WTC11 (cell line): ENCODE measurements around the gene SIRPD. TPM values are rescaled to one million over a fixed set of nuclear protein-coding genes. Genes with fewer than 3 reads are reported as not detected.

Experiments used
- ATAC-seq: fragments of 200-7000 bp; cut with Tn5 transposase; 2 replicates; pipeline ENCODE4 v1.10.0; 2021; ENCODE audit warnings: mild to moderate bottlenecking, moderate library complexity
- CTCF ChIA-PET: fragments of 300-600 bp; sonication (Branson Sonifier 250); formaldehyde crosslinking; loops from one replicate; lab custom pipeline; 2021; ENCODE audit warnings: antibody characterized with exemption; lab: Charles Lee
- POLR2A ChIA-PET: fragments of 350-600 bp; sonication (Branson Sonifier 250); formaldehyde crosslinking; loops from one replicate; lab custom pipeline; 2021; ENCODE audit warnings: antibody characterized with exemption; lab: Charles Lee
- DNase-seq: peaks from one replicate; pipeline ENCODE4 v3.0.0; 2021; ENCODE audit warnings: low spot score
- H3K27ac Mint-ChIP-seq: 2 replicates; pipeline ENCODE4 v1.8.0; 2021; ENCODE audit warnings: mixed read lengths
- H3K27me3 Mint-ChIP-seq: 2 replicates; pipeline ENCODE4 v1.8.0; 2021; ENCODE audit warnings: low read depth, mild to moderate bottlenecking, moderate library complexity, mixed read lengths
- H3K36me3 Mint-ChIP-seq: 2 replicates; pipeline ENCODE4 v1.8.0; 2021; ENCODE audit warnings: mixed read lengths
- H3K4me1 Mint-ChIP-seq: 2 replicates; pipeline ENCODE4 v1.8.0; 2022; ENCODE audit warnings: mixed read lengths
- H3K4me3 Mint-ChIP-seq: 2 replicates; pipeline ENCODE4 v1.8.0; 2021; ENCODE audit warnings: mild to moderate bottlenecking, moderate library complexity, mixed read lengths
- H3K9me3 Mint-ChIP-seq: 2 replicates; pipeline ENCODE4 v1.8.0; 2021; ENCODE audit warnings: mixed read lengths
- CDX4 ChIP-seq: fragments of 250-450 bp; sonication (Bioruptor Pico); IDR thresholded peaks from 2 replicates; pipeline ENCODE4 v1.9.0; 2021; ENCODE audit warnings: moderate library complexity, mild to moderate bottlenecking, inconsistent platforms, borderline replicate concordance
- CREM ChIP-seq: sonication (generic); formaldehyde crosslinking; IDR thresholded peaks from 2 replicates; pipeline ENCODE4 v1.8.1; 2022; ENCODE audit warnings: mild to moderate bottlenecking, missing genetic modification reagents, moderate library complexity
- ELF4 ChIP-seq: sonication (generic); formaldehyde crosslinking; IDR thresholded peaks from 2 replicates; pipeline ENCODE4 v1.8.1; 2022; ENCODE audit warnings: low read depth, mild to moderate bottlenecking, moderate library complexity, missing genetic modification reagents
- NFATC4 ChIP-seq: fragments of 250-450 bp; sonication (Bioruptor Pico); IDR thresholded peaks from 2 replicates; pipeline ENCODE4 v1.9.0; 2021; ENCODE audit warnings: mild to moderate bottlenecking
- PREB ChIP-seq: sonication (generic); formaldehyde crosslinking; IDR thresholded peaks from 2 replicates; pipeline ENCODE4 v1.8.1; 2022; ENCODE audit warnings: mild to moderate bottlenecking, missing genetic modification reagents, moderate library complexity, borderline replicate concordance
- SOX15 ChIP-seq: fragments of 250-450 bp; sonication (Bioruptor Pico); IDR thresholded peaks from 2 replicates; pipeline ENCODE4 v1.9.0; 2021; ENCODE audit warnings: mild to moderate bottlenecking
- TEAD1 ChIP-seq: sonication (generic); formaldehyde crosslinking; IDR thresholded peaks from 2 replicates; pipeline ENCODE4 v1.8.0; 2022; ENCODE audit warnings: mild to moderate bottlenecking, missing genetic modification reagents
- USF2 ChIP-seq: sonication (generic); formaldehyde crosslinking; IDR thresholded peaks from 2 replicates; pipeline ENCODE4 v1.8.1; 2023; ENCODE audit warnings: mild to moderate bottlenecking, missing genetic modification reagents, moderate library complexity
- ZMAT4 ChIP-seq: fragments of 250-450 bp; sonication (Bioruptor Pico); IDR thresholded peaks from 2 replicates; pipeline ENCODE4 v1.9.0; 2021; ENCODE audit warnings: mild to moderate bottlenecking
- ZNF121 ChIP-seq: sonication (generic); formaldehyde crosslinking; IDR thresholded peaks from 2 replicates; pipeline ENCODE4 v1.8.0; 2023; ENCODE audit warnings: missing genetic modification reagents
- ZNF281 ChIP-seq: sonication (generic); formaldehyde crosslinking; IDR thresholded peaks from 2 replicates; pipeline ENCODE4 v1.8.0; 2023; ENCODE audit warnings: mild to moderate bottlenecking, missing genetic modification reagents
- ZNF416 ChIP-seq: fragments of 250-450 bp; sonication (Bioruptor Pico); IDR thresholded peaks from 2 replicates; pipeline ENCODE4 v1.9.0; 2021; ENCODE audit warnings: mild to moderate bottlenecking, inconsistent platforms
- ZNF532 ChIP-seq: fragments of 250-450 bp; sonication (Bioruptor Pico); IDR thresholded peaks from 2 replicates; pipeline ENCODE4 v1.9.0; 2021; ENCODE audit warnings: mild to moderate bottlenecking, borderline replicate concordance
- total RNA-seq: library from RNA; stranded (reverse); gene quantifications from 3 replicates; pipeline ENCODE4 v1.2.3, GENCODE V29; 2021

Gene SIRPD
- total RNA-seq, 1 experiment from 2014 or later = not detected

GRCh38 chr20:1536893-1537730 is 20.4 kb downstream of the SIRPD start:
- no peak for ATAC-seq
- no peak overlapping the region for H3K27ac Mint-ChIP-seq

More at GRCh38 chr20:1536893-1537730, 20.4 kb downstream of the SIRPD start:
- no peak for TF ChIP-seq TEAD1 (CRISPR knock-in tag)
- TF ChIP-seq CREM (CRISPR knock-in tag) = no peak
- TF ChIP-seq USF2 (CRISPR knock-in tag) = no peak
- TF ChIP-seq ZNF532 (CRISPR knock-in tag) = no peak
- TF ChIP-seq ZNF121 (CRISPR knock-in tag) = no peak
- no peak for TF ChIP-seq NFATC4 (CRISPR knock-in tag)
- TF ChIP-seq ZMAT4 (CRISPR knock-in tag) = no peak
- no peak for TF ChIP-seq PREB (CRISPR knock-in tag)
- no peak for TF ChIP-seq ZNF416 (CRISPR knock-in tag)
- no peak for TF ChIP-seq CDX4 (CRISPR knock-in tag)
- TF ChIP-seq ZNF281 (CRISPR knock-in tag) = no peak
- no peak for TF ChIP-seq ELF4 (CRISPR knock-in tag)
- TF ChIP-seq SOX15 (CRISPR knock-in tag) = no peak
- TF ChIP-seq, all 79 proteins: peak for 0
- CTCF ChIA-PET = interaction anchor here (0.6 to 1.7 kb wide), 3 partner anchors 33 to 635 kb away, joined by 3 to 7 read pairs (median 4); no protein-coding TSS in a partner anchor
- Mint-ChIP-seq H3K4me3 (no peak overlapping the region), H3K9me3 (peaks cover 8% of the 10 kb centered on the region; the same call in 1 of the 2 replicates), H3K4me1 (no peaks in the 10 kb centered on the region; the same call in 1 of the 2 replicates), H3K36me3 (no peaks in the 10 kb centered on the region), H3K27me3 (peaks cover 9% of the 10 kb centered on the region)
- peak; percentile 18 for DNase-seq
- POLR2A ChIA-PET = no interaction called here
